Putamen (tissue), 1 donor: ENCODE results near the gene BMPR1A.
"Not testable (repeated sequence)": the region's sequence is repeated elsewhere in the genome, so short reads cannot be mapped to it uniquely, and the experiment has no call there.

Experiments
- DNase-seq: peaks from one replicate; pipeline ENCODE4 v3.0.0-alpha.2; 2016; ENCODE audit warnings: low spot score

BMPR1A gene

DNA sequence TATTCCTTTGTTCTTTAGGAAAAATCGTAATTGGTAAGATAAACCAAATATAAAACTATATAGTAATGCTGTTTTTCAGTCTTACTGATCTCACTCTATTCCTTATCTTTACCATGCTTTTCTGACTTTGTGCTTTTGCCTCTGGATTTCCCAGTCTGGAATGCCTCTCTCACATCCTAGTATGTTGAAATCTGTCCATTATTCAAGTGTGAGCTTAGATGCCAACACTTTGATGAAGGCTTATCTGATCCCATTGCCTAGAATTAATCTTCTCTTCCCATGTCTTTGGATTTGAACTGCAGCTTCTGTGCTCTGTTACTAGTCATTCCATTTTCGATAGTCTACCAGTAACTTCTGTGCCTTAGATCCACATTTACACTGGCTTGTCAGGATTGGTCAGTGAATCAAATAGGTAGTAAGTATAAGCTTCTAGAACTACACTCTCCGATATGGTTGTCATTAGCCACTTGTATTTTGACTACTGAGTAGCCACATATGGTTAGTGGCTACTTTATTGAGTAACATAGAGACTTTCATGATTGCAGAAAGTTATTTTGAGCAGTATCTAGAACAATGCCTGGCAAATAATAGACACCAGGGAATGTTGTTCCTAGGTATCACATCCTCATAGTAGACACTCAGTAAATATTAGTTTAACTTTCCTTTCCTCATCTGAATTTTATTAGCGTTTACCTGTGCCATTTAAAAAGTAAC, 92.9 kb downstream of the BMPR1A start:
- DNase-seq, result no peak

DNA sequence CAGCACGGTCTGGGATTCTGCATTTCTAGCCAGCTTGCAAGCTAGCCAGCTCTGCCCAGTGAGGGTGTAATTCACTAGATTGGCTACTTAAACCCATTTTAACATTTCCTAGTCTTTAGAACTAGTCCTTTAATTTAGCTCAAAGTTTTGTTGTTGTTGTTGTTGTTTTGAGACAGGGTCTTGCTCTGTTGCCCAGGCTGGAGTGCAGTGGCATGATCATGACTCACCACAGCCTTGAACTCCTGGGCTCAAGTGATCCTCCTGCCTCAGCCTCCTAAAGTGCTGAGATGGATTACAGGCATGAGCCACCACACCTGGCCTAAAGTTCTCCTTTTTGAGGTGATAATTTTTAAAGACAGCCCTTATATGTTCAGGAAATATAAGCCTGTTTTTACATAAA, 94.1 kb downstream of the BMPR1A start:
- no peak for DNase-seq

DNA sequence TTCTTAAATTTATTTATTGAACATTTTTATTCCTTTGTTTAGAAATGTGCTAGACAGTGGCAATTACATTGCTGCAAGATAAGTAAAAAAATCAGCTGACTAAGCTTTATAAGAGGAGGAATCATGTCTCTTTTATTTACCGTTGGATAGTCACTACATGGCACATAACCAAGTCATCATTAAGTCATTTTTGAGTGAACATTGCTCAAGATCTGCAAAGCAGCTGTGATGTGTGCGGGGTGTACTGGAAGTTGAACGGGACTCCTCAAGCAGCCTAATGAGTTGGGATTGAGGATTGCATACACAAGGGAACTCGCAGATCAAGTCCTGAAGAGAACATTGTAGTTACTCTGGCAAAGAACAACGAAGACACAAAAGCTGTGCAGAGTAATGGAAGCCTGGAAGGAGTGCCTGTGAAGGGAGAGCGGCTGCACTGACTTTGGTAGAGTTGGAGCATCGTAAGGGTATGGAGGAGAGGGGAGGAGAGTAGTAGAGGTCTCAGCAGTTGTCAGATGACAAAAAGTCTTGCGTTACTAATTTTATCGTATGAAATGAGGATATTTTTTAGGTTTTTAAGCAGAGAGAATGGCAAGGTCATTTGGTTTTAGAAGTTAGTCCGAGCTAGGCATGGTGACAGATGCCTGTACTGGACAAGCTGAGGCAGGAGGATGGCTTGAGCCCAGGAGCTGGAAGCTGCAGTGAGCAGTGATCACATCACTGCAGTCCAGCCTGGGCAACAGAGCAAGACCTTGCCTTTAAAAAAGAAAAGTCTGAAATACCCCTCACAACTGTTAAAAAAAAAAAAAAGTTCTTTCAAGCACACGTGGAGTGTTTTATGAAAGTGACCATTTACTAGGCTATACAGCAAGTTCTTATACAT, 95.1 kb downstream of the BMPR1A start:
- DNase-seq, result no peak

DNA sequence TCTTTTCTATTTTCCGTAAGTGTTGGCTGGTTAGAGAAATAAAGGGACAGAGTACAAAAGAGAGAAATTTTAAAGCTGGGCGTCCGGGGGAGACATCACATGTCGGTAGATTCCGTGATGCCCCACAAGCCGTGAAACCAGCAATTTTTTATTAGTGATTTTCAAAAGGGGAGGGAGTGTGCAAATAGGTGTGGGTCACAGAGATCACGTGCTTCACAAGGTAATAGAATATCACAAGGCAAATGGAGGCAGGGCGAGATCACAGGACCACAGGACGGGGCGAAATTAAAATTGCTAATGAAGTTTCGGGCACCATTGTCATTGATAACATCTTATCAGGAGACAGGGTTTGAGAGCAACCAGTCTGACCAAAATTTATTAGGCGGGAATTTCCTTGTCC, 97.2 kb downstream of the BMPR1A start:
- not testable (repeated sequence) for DNase-seq

DNA sequence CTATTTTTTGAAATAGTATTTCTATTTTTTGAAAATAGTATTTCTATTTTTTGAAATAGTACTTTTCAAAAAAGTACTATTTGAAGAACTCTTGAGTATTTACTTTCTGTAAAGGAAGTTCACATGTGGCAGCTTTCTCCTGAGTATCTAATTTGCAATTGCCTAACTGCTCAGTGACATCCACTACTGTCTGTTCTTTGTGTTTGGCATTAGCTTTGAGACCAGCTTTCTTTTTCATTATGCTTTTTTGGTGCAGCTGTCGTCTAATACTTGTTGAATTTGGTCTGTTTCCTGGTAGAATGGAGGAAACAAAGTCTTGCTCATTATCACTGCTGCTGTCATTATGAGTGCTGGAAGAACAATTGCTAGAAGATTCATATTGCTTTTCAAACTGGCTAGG, 99.1 kb downstream of the BMPR1A start:
- no peak for DNase-seq

GRCh38 chr10:86856156-86856555, 99.7 kb downstream of the BMPR1A start:
- DNase-seq, result no peak

DNA sequence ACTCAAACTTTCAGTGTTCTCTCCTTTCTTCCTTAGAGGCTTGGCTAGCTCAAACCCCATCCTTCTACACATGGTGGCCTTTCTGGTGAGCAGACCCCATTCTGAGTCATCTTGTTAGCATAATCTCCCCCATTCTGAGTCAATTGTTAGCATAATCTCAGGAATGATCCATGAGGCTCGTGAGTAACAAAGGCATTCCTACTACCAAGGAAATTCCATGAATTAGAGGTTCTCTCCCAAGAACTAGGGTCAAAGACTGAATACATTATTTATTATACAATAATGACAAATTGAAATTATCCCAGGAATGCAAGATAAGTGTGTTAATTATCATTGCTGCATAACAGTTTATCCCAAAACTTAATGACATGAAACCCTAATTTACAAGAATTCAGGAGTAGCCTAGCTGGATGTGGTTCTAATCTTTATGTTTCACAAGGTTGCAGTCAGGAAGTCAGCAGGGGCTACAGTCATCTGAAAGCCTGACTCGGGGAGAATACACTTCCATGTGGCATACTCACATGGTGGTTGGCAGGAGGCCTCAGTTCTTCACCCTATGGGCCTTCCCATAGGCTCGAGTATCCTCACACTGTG, 100.8 kb downstream of the BMPR1A start:
- no peak for DNase-seq

- no peak for DNase-seq
These were observed 101.6 kb downstream of the BMPR1A start for GRCh38 chr10:86858011-86858410.

GRCh38 chr10:86861351-86861750, 104.9 kb downstream of the BMPR1A start:
- DNase-seq, result no peak

DNA sequence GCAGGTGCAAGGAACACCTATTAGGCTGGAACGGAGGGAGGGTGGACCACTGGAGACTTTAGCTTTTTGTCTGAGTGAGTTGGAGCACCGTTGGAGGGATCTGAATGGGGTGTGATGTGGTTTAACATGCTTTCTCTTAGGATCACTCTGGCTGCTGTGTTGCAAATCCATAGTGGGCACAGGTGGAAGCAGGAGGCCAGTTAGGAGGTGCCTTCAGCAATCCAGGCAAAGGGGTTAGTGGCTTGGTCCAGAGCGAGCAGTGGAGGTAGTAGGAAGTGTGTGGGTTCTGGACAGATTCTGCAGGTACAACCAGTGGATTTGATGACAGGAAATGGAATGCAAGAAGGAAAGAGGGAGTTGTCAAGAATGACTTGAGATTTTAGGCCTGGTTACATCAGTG, 106.0 kb downstream of the BMPR1A start:
- DNase-seq, result no peak

DNA sequence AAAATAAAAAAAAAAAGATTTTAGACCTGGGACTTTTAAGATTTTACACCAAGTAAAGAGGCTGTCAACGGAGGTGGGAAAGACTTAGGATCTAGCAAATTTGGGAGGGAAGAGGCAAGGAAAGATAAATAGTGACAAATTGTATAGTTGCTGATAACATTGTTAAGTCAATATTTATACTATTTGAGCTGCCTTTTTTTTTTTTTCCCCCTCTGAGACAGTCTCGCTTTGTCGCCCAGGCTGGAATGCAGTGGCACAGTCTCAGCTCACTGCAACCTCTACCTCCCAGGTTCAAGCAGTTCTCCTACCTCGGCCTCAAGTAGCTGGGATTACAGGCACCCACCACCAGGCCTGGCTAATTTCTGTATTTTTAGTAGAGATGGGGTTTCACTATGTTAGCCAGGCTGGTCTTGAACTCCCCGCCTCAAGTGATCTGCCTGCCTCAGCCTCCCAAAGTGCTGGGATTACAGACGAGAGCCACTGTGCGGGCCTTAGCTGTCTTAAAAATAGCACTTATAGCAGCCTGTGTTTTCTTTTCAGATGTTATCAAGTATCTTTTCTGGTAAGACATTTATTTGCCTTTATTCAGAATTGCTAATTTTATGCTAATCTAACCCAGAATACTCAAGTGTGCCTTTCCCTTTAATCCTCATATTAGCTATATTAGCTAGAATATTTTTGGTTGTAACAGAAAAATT, 106.5 kb downstream of the BMPR1A start:
- DNase-seq, result no peak

DNA sequence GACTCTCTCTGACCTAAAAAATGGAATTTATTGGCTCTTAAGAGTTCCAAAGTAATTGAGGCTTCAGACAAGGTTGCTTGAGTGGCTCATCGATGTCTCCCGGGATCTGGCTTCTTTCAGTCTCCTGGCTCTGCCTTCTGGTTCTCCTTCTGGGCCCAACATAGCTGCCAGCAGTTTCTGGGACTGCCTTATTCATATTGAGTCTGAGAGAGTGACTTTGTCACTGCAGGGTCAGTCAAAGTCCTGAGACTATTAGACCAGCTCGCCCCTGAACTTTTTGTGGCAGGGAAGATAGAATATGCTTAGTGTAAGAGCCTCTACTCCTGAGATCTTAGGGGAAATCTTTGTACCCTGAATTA, 107.0 kb downstream of the BMPR1A start:
- no peak for DNase-seq

- DNase-seq, result not testable (repeated sequence)
These were observed 108.8 kb downstream of the BMPR1A start for GRCh38 chr10:86865011-86865811.

DNA sequence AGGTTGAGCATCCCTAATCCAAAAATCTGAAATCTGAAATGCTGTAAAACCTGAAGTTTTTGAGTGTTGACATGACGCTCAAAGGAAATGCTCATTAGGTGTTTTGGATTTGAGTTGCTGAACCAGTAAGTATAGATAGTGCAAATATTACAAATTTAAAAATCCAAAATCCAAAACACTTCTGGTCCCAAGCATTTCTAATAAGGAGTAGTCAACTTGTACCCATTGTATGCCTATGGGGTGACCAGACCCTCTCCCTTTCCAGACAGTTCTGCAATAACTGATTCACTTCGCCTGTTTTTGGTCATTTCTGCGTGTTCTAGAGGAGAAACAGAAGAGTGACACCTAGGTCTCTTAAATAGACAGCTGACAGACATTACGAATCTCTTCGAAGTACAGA, 110.7 kb downstream of the BMPR1A start:
- no peak for DNase-seq

DNA sequence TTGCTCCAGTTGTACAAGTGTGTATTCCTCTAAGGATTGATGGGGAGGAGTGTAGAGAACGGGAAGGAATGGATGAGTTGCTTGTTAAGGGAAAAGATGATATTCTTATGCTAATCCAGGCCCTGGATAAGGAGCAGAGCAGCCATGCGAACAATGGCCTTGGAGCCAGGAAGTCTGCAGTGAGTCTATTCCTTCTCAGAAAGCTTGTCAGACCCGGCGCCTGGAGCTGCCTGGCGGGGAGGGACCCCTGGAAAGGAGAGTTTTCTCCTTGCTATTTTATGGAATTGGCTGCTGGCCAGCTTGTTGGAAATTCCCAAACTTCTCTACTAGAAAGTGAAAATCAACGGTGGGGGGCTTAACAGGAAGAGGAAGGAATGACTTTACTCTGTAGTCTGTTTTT, 111.9 kb downstream of the BMPR1A start:
- no peak for DNase-seq

- no peak for DNase-seq
These were observed 114.3 kb downstream of the BMPR1A start for GRCh38 chr10:86870679-86871078.

GRCh38 chr10:86871563-86872183, 115.3 kb downstream of the BMPR1A start:
- DNase-seq, result no peak

GRCh38 chr10:86872757-86873156, 116.3 kb downstream of the BMPR1A start:
- DNase-seq, result no peak

DNA sequence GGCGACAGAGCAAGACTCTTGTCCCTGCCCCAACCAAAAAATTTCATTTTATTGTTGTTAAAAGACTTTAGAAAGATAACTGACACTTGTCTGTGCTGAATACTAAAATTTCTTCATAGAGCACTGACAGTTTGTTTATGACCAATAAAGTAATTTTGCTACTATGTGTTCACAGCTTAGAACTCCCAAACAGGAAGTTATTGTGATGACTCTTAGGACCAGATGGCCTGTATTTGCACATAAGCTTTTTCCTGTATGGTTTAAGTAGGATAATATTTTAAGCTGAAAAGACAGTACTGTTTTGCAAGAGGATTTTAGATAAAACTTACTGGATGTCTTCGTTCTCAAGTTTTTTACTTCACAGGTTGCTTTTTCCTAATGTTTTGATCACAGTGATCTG, 120.3 kb downstream of the BMPR1A start:
- DNase-seq, result no peak

DNA sequence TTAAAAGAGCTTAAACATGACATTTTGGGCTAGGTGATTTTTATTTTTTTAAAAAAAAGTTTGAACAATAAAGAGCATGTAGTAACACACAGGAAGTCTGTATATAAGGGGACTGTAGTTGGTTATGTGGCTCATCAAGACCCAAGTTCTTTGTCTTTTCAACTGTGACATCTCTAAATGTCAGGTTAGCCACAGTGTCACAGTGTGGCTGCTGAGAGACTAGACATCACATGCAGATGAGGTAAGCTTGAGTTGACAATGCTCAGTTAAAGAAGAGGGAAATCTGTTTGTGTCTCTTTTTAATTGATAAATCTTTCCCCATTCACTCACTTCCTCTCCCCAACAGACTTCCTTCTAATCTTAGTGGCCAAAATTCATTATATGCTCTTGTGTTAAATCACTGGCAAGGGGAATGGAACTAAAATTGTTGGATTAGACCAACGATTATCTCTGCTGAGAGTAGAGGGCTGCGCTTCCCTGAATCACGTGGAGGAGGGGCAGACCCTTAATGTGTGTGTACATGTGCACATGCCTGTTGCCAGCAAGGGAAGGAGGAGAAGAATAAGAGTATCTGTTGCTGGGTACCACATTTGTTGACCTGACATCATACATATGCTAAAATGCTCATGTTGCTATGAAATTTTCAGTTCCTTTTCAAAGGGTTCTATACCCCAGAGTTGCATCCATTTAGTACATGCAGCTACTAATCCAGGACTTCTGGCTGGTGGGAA, 122.7 kb downstream of the BMPR1A start:
- DNase-seq, result no peak

- no peak for DNase-seq
These were observed 124.6 kb downstream of the BMPR1A start for GRCh38 chr10:86880971-86881370.
